MM.1S (cell line): ENCODE measurements around the gene DTNB.

ENCODE experiments used
- DNase-seq: peaks from one replicate; pipeline ENCODE4 v3.0.0-alpha.2; 2015
- H2AFZ ChIP-seq: fragments of 300-600 bp; sonication (generic); 2 replicates; pipeline ENCODE4 v1.6.0; 2016; ENCODE audit warnings: antibody characterized with exemption, low read length
- H3F3A ChIP-seq: fragments of 300-600 bp; sonication (generic); 2 replicates; pipeline ENCODE4 v1.6.1; 2016; ENCODE audit warnings: mild to moderate bottlenecking, antibody characterized with exemption, low read length, moderate library complexity, mixed read lengths; ENCODE audit not compliant: insufficient read depth
- H3K27ac ChIP-seq: fragments of 300-600 bp; sonication (generic); 2 replicates; pipeline ENCODE4 v1.5.1; 2016; ENCODE audit warnings: mild to moderate bottlenecking, low read length
- H3K27me3 ChIP-seq: fragments of 300-600 bp; sonication (generic); replicated peaks from 2 replicates; pipeline ENCODE4 v1.6.0; 2016; ENCODE audit warnings: low read length; ENCODE audit not compliant: insufficient read depth
- H3K36me3 ChIP-seq: fragments of 300-600 bp; sonication (generic); replicated peaks from 2 replicates; pipeline ENCODE4 v1.6.1; 2016; ENCODE audit warnings: mild to moderate bottlenecking, low read length, mixed read lengths; ENCODE audit not compliant: insufficient read depth
- H3K4me1 ChIP-seq: fragments of 300-600 bp; sonication (generic); 2 replicates; pipeline ENCODE4 v1.6.1; 2016; ENCODE audit warnings: low read length, mixed read lengths
- H3K4me2 ChIP-seq: fragments of 300-600 bp; sonication (generic); 2 replicates; pipeline ENCODE4 v1.6.0; 2016; ENCODE audit warnings: low read depth, low read length
- H3K4me3 ChIP-seq: fragments of 300-600 bp; sonication (generic); 2 replicates; pipeline ENCODE4 v1.5.1; 2016; ENCODE audit warnings: low read length, mixed read lengths
- H3K79me2 ChIP-seq: fragments of 300-600 bp; sonication (generic); 2 replicates; pipeline ENCODE4 v1.6.1; 2016; ENCODE audit warnings: mixed run types, low read length, mixed read lengths
- H3K9ac ChIP-seq: fragments of 300-600 bp; sonication (generic); 2 replicates; pipeline ENCODE4 v1.6.1; 2016; ENCODE audit warnings: low read length, mixed read lengths
- H3K9me2 ChIP-seq: fragments of 300-600 bp; sonication (generic); replicated peaks from 2 replicates; pipeline ENCODE4 v1.6.1; 2016; ENCODE audit warnings: mild to moderate bottlenecking, low read length, mixed read lengths; ENCODE audit not compliant: insufficient read depth
- H3K9me3 ChIP-seq: fragments of 300-600 bp; sonication (generic); replicated peaks from 2 replicates; pipeline ENCODE4 v1.6.1; 2016; ENCODE audit warnings: mild to moderate bottlenecking, low read length, mixed read lengths; ENCODE audit not compliant: insufficient read depth
- H4K20me1 ChIP-seq: fragments of 300-600 bp; sonication (generic); 2 replicates; pipeline ENCODE4 v1.6.1; 2016; ENCODE audit warnings: mild to moderate bottlenecking, low read length, moderate library complexity, mixed read lengths; ENCODE audit not compliant: insufficient read depth
- CTCF ChIP-seq: fragments of 300-600 bp; sonication (generic); IDR thresholded peaks from 2 replicates; pipeline ENCODE4 v1.5.1; 2016; ENCODE audit warnings: antibody characterized with exemption, low read length, mixed read lengths
- EZH2 ChIP-seq: fragments of 300-600 bp; sonication (generic); optimal IDR thresholded peaks from 2 replicates; pipeline ENCODE3; 2017; ENCODE audit warnings: low read depth, mild to moderate bottlenecking, antibody characterized with exemption, low read length, mixed read lengths
- EZH2phosphoT487 ChIP-seq: fragments of 300-600 bp; sonication (generic); IDR thresholded peaks from 2 replicates; pipeline ENCODE4 v1.6.1; 2018; ENCODE audit warnings: antibody characterized with exemption, low read length

The DTNB gene

GRCh38 chr2:25620711-25621110 is 52.7 kb downstream of the DTNB start:
- Histone ChIP-seq H3K9me2 (no peaks in the 10 kb centered on the region), H3K27ac (no peak overlapping the region), H3K4me3 (no peak overlapping the region), H3K36me3 (no peaks in the 10 kb centered on the region), H3F3A (0 out of 2 replicates have a peak, but pooled peaks cover 5% of the 10 kb centered on the region), H3K9ac (no peak overlapping the region), H3K4me1 (peaks cover 11% of the 10 kb centered on the region), H3K4me2 (no peak overlapping the region), H3K79me2 (no peaks in the 10 kb centered on the region), H3K9me3 (no peaks in the 10 kb centered on the region), H4K20me1 (no peaks in the 10 kb centered on the region), H2AFZ (no peak overlapping the region), H3K27me3 (no peaks in the 10 kb centered on the region)
- TF ChIP-seq EZH2: no peak
- TF ChIP-seq CTCF: no peak
- no peak for TF ChIP-seq EZH2phosphoT487
- no peak for DNase-seq

GRCh38 chr2:25620077-25620476 is 53.3 kb downstream of the DTNB start:
- no peak for DNase-seq
- no peak overlapping the region for H3K9ac ChIP-seq

GRCh38 chr2:25619185-25619584 is 54.2 kb downstream of the DTNB start:
- no peak for DNase-seq
- Histone ChIP-seq H2AFZ (no peak overlapping the region), H3K9ac (no peak overlapping the region), H4K20me1 (no peaks in the 10 kb centered on the region), H3K4me3 (no peak overlapping the region), H3K9me2 (no peaks in the 10 kb centered on the region), H3K4me2 (no peak overlapping the region), H3K9me3 (no peaks in the 10 kb centered on the region), H3K27me3 (no peaks in the 10 kb centered on the region), H3K79me2 (no peaks in the 10 kb centered on the region), H3K36me3 (no peaks in the 10 kb centered on the region), H3F3A (no peaks in the 10 kb centered on the region), H3K27ac (no peak overlapping the region), H3K4me1 (peaks cover 3% of the 10 kb centered on the region)
- no peak for TF ChIP-seq EZH2
- TF ChIP-seq EZH2phosphoT487: no peak
- no peak for TF ChIP-seq CTCF

More at GRCh38 chr2:25620077-25620476, 53.3 kb downstream of the DTNB start:
- H3F3A ChIP-seq: 0 out of 2 replicates have a peak, but pooled peaks cover 5% of the 10 kb centered on the region
- no peaks in the 10 kb centered on the region for H3K9me2 ChIP-seq
- no peaks in the 10 kb centered on the region for H3K79me2 ChIP-seq
- TF ChIP-seq EZH2phosphoT487 (no peak), CTCF (no peak), EZH2 (no peak)
- no peak overlapping the region for H2AFZ ChIP-seq
- no peak overlapping the region for H3K4me3 ChIP-seq
- H3K4me2 ChIP-seq: no peak overlapping the region
- peaks cover 11% of the 10 kb centered on the region for H3K4me1 ChIP-seq
- H3K9me3 ChIP-seq: no peaks in the 10 kb centered on the region
- H3K27ac ChIP-seq: no peak overlapping the region
- no peaks in the 10 kb centered on the region for H3K36me3 ChIP-seq
- H4K20me1 ChIP-seq: no peaks in the 10 kb centered on the region
- no peaks in the 10 kb centered on the region for H3K27me3 ChIP-seq
